ENCODE data around the gene ZNF335. TPM values are rescaled to one million over a fixed set of nuclear protein-coding genes. Genes with fewer than 3 reads are reported as not detected.

ZNF335 gene
- total and polyA plus RNA-seq, 2 of the 13 experiments (the other 11 are each of a cell fraction or from before 2014, with no cell fraction given), result 9.7 to 13.7 TPM

DNA sequence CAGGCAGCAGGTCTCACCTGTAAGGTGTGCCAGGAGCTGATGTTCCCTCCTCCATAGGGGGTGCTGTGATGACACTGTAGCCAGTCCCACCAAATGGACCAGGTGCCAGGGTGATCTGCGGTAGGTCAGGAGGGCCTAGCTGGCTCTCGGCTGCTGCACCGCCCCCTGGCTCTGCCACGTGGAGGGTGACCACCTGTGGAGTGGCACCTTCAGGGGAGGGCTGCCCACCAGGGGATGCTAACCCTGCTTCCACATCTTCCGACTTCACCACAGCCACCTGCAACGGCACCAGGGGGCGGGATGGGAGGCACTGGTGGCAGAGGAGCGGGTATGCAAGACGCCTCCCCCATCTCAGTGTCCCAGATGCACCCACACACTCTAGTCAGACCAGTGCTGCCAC, 18.3 kb downstream of the ZNF335 start (continued):
- TF ChIP-seq, protein P1, sequence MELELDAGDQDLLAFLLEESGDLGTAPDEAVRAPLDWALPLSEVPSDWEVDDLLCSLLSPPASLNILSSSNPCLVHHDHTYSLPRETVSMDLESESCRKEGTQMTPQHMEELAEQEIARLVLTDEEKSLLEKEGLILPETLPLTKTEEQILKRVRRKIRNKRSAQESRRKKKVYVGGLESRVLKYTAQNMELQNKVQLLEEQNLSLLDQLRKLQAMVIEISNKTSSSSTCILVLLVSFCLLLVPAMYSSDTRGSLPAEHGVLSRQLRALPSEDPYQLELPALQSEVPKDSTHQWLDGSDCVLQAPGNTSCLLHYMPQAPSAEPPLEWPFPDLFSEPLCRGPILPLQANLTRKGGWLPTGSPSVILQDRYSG (CRISPR knock-in tag; IDR thresholded peaks at IDR 0.05), result no peak
- peak in 1 of 2 experiments; percentile 32; a peak in 1 of 4 replicates for TF ChIP-seq POLR2A (IDR thresholded peaks at IDR 0.05; ENCODE audit: insufficient read depth in 1 of 2, low read depth in 2 of 2, low read length in 2 of 2)
- no peak for TF ChIP-seq ZNF607 (CRISPR knock-in tag; IDR thresholded peaks at IDR 0.05; ENCODE audit: borderline replicate concordance)
- TF ChIP-seq, protein P2, sequence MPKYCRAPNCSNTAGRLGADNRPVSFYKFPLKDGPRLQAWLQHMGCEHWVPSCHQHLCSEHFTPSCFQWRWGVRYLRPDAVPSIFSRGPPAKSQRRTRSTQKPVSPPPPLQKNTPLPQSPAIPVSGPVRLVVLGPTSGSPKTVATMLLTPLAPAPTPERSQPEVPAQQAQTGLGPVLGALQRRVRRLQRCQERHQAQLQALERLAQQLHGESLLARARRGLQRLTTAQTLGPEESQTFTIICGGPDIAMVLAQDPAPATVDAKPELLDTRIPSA (CRISPR knock-in tag; IDR thresholded peaks at IDR 0.05; ENCODE audit: borderline replicate concordance), result no peak
- no peak for TF ChIP-seq PRPF4 (IDR thresholded peaks at IDR 0.05; ENCODE audit: low read depth, low read length, poor library complexity, severe bottlenecking)
- TF ChIP-seq HNRNPK (IDR thresholded peaks at IDR 0.05; ENCODE audit: low read depth, low read length, poor library complexity, severe bottlenecking), result no peak
- no peak for TF ChIP-seq TEAD3 (CRISPR knock-in tag; optimal IDR thresholded peaks at IDR 0.05; ENCODE audit: borderline replicate concordance)
- no peak for TF ChIP-seq YEATS4 (CRISPR knock-in tag; IDR thresholded peaks at IDR 0.05; ENCODE audit: borderline replicate concordance)
- TF ChIP-seq MZF1 (CRISPR knock-in tag; IDR thresholded peaks at IDR 0.05; ENCODE audit: borderline replicate concordance), result no peak
- TF ChIP-seq, protein P3, sequence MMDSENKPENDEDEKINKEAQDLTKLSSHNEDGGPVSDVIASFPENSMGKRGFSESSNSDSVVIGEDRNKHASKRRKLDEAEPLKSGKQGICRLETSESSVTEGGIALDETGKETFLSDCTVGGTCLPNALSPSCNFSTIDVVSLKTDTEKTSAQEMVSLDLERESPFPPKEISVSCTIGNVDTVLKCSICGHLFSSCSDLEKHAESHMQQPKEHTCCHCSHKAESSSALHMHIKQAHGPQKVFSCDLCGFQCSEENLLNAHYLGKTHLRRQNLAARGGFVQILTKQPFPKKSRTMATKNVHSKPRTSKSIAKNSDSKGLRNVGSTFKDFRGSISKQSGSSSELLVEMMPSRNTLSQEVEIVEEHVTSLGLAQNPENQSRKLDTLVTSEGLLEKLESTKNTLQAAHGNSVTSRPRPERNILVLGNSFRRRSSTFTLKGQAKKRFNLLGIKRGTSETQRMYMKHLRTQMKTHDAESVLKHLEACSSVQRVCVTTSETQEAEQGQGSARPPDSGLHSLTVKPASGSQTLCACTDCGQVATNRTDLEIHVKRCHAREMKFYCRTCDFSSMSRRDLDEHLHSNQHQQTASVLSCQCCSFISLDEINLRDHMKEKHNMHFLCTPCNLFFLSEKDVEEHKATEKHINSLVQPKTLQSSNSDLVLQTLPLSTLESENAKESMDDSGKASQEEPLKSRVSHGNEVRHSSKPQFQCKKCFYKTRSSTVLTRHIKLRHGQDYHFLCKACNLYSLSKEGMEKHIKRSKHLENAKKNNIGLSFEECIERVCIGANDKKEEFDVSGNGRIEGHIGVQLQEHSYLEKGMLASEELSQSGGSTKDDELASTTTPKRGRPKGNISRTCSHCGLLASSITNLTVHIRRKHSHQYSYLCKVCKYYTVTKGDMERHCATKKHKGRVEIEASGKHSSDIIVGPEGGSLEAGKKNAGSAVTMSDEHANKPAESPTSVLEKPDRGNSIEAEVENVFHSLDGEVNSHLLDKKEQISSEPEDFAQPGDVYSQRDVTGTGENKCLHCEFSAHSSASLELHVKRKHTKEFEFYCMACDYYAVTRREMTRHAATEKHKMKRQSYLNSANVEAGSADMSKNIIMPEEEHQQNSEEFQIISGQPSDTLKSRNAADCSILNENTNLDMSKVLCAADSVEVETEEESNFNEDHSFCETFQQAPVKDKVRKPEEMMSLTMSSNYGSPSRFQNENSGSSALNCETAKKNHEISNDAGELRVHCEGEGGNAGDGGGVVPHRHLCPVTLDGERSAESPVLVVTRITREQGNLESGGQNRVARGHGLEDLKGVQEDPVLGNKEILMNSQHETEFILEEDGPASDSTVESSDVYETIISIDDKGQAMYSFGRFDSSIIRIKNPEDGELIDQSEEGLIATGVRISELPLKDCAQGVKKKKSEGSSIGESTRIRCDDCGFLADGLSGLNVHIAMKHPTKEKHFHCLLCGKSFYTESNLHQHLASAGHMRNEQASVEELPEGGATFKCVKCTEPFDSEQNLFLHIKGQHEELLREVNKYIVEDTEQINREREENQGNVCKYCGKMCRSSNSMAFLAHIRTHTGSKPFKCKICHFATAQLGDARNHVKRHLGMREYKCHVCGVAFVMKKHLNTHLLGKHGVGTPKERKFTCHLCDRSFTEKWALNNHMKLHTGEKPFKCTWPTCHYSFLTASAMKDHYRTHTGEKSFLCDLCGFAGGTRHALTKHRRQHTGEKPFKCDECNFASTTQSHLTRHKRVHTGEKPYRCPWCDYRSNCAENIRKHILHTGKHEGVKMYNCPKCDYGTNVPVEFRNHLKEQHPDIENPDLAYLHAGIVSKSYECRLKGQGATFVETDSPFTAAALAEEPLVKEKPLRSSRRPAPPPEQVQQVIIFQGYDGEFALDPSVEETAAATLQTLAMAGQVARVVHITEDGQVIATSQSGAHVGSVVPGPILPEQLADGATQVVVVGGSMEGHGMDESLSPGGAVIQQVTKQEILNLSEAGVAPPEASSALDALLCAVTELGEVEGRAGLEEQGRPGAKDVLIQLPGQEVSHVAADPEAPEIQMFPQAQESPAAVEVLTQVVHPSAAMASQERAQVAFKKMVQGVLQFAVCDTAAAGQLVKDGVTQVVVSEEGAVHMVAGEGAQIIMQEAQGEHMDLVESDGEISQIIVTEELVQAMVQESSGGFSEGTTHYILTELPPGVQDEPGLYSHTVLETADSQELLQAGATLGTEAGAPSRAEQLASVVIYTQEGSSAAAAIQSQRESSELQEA (CRISPR knock-in tag; IDR thresholded peaks at IDR 0.05; ENCODE audit: not compliant biosample characterization), result no peak
- TF ChIP-seq SCMH1 (CRISPR knock-in tag; IDR thresholded peaks at IDR 0.05; ENCODE audit: borderline replicate concordance), result no peak

All from HepG2 (cell line).